Measurements from ENCODE around the gene TNFRSF14.

Gene TNFRSF14

DNA sequence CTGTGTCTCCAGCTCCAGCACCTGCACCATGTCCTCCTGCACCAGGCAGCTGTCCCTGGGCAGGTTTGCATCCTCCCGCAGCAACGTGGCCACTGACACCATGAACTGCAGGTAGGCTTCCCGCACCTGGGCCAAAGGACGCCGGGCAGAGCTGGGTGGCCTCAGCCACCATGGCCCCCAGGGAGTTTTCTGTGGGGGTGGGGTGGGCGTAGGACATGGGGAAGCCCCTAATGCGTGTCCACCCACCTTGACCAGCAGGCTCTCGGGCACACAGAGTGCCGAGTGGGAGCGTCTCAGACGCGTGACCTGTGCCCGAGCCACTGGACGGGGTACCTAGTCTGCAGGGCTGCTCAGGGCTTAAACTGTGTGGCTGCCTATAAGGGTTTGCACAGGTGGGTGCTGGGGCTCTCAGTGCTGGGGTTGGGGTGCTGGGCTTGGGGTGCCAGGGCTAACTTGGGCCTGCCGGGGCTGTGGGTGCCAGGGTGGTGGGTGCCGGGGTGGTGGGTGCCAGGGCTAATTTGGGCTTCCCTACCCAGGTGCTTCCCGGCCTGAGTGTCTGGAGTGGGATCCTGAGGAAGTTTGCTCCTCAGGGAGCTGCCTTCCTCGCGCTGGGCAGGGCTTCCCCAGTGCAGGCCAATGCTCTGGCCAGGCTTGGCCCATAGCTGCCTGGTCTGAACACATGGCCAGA is 48.1 kb downstream of the TNFRSF14 start:
- DNase-seq = no peak

DNA sequence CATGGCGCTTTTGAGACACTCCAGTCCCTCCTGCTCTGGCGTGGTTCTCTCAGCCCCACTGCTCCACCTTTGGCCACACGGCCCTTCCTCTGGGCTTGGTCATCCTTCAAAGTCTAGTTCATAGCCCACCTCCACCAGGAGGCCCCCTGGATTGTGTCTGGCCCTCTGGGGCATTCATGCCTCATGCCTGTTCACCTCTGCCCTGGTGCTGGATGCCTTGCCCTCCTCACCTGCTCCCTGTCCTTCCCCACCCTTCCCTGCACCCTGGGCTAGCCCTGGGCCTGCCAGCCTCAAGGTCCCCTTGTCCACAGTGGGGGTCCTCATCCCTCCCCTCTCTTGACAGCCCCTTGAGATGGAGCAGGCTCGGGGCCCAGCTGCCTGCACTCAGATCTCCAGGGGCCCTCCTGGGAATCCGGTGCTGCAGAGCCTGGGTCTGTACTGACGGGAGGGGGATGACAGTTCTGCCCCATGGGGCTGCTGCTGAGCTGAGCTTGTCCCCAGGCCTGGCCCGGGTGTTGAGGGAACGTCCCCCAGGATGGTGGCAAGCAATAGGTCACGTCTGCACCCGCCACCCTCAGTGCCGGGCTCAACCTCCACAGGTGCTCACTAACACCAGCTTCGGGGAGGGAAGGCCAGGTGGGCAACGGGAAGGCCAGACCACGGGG is 48.8 kb downstream of the TNFRSF14 start:
- no peak for DNase-seq

DNA sequence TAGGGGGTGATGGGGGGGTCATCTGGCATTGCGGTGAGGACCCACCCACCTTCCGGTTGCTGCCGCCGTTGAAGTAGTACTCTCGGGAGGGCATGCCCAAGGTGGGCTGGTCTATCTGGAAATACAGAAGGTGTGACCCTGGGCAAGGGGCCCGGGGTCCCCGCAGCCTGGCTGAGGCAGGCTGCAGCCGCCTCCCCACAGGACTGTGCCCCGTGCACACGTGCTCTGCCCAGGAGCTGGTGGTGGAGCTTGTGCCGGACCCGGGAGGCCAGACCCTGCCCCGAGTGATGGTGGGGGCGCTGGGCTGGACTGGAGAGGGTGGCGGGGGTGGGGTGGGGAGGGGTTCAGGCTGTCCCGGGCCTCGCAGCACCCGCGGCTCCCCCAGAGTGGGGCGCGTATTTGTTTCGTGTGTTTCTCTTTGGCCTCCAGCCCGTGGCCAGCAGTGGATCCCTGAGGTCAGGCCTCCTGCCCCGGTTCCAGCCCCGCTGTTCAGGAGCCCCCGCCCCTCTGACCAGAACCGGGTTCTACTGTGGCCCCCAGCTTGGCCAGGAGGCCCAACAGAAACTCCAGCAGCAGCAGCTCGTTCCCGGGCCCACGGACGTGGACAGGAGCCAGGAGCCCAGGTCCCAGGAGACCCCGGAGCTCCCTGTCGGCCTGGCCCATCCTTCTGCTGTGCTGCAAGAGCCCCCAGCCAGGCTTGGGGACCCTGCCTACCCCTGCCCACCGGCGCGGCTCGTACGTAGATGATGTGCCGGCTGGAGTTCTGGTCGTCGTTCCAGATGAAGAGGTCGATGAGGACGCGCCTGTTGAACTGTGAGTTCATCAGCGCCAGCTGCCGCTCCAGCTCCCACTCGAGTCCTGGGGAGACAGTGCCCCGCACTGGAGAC is 49.6 kb downstream of the TNFRSF14 start:
- DNase-seq = no peak

DNA sequence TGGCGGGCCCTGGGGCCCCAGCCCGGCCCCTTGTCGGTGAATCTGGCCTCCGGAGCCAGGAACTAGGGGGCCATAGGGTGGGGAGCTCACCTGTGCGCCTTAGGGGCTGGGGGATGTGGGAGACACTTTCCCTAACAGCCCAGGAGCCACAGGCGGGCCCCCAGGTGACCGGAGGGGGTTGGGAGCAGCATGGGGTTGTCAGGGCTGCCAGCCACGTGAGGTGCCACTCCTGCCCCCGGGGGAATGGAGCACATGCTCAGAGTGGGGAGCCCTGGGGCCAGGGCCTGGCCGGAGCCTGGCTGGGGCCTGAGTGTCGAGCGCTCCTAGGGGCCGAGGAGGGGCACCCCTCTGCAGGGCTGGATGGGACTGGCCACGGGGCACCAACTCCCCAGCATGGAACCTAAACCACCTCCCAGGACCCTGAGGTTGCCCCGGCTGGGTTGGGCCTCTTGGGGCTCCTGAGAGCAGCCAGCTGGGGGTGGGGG is 50.3 kb downstream of the TNFRSF14 start:
- no peak for DNase-seq

DNA sequence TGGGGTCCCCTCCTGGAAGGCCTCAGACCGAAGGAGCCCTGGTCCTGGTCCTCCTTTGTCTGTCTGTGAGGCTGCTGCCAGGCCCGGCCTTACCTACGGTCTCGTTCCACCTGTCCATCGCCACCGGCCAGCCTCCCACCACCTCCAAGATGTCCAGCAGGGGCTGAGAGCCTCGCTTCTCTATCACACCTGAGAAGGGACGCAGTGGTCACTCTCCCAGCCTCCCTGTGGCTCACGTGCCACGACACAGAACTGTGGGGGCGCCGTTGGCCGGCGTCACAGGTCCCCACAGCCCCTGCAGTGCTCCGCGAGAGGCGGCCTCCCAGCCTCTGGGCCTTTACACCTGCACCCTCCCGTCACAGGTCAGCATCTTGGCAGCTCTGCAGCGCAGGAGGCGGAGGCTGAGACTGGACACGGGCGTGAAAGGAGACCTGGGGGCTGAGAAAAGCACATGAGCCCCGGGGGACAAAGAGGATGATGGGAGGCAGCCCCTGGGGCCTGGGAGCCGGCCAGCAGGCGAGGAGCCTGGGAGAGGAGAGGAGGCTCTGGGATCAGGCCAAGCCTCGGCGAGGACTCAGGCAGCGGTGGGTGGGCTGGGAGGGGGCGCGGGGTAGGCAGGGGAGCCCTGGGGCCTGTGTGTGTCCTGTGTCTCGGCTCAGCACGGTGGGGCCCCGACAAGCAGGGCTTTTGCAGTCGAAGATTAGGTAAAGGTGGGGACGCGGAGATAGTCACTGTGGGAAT is 50.9 kb downstream of the TNFRSF14 start:
- no peak for DNase-seq

DNA sequence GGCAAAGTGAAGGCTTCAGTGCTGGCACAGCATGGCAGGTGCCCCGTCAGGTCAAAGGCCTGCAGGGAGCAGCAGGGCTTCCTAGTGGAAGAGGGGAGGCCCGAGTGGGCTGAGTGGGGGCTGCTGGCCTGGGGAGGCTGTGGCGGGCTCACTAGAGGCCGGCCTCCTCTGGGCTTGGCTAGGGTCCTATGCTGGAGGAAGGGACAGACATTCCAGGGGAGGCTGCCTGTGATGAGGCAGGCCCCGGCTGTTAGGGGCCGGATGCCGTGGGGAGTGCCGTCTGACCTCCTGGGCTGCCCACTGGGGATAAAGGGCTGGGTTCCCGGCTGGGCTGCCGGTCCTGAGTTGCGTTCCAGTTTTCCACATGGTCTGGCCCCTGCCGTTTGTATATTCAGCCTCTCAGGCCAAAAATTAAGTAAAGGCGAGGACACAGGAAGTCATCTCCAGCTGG is 51.5 kb downstream of the TNFRSF14 start:
- DNase-seq = peak; percentile 71

DNA sequence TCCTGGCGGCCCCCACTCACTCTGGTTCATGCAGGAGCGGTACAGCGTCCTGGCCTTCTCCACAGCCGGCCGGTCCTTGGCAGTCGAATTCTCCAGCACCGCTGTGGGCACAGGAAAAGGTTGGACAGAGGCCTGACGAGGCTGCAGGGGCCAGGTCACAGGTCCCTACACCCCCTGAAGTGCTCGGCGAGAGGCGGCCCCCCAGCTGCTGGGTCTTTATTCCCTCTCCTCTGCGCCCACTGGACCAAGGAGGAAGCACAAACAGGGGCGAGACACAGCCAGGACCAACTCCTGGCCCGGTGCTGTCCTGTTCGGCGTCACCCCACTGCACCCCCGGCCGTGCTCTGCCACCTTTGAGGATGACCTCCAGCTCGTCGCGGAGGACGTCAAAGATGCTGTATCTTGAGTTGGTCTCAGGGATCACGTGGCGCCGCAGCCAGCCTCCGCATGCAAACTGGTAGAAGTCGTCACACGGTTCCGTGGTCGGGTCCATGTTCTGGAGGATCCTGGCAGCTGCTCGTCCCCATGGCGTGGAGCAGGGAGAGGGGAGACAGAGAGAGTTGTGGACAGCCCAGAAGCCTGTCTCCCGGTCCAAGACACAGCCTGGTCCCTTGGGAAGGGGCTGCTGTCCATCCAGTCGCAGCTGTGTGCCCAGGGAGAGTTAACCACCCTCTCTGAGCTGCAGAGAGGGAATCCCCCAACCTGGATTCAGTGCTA is 53.3 kb downstream of the TNFRSF14 start:
- DNase-seq = no peak

DNA sequence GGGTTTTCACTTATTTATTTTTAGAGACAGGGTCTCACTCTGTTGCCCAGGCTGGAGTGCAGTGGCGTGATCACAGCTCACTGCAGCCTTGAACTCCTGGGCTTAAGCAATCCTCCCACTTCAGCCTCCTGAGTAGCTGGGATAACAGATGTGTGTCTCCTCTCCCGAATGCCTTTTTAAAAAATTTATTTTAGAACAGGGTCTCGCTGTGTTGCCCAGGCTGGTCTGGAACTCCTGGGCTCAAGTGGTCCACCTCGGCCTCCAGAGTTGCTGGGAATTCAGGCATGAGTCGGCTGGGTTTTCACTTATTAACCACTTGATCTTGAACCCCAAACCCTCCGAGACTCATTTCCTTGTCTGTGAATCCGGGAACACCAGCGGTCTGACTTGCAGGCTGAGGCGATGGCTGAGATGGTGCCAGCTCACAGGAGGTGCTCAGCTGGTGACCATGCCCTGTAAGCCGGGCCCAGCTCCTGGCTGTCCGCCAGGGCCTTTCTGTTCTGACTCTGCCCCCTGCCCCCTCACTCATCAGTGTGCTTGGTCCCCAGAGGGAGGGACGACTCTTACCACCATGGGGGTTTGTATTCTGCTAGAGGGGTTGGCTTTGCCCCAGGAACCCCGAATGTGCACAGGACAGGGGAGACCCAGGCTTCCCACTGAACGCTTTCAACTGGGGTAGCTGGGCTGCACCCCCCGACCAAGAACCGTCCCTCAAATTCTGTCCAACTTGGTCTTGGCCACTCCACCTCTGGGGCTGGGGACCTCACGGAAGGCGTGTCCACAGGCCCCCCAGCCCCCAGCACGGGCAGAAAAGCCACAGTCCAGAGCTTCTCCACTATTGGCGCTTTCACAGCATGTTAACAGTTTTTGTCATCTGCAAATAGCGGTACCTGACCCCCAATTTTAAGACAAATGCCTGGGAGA is 54.1 kb downstream of the TNFRSF14 start:
- DNase-seq = no peak

DNA sequence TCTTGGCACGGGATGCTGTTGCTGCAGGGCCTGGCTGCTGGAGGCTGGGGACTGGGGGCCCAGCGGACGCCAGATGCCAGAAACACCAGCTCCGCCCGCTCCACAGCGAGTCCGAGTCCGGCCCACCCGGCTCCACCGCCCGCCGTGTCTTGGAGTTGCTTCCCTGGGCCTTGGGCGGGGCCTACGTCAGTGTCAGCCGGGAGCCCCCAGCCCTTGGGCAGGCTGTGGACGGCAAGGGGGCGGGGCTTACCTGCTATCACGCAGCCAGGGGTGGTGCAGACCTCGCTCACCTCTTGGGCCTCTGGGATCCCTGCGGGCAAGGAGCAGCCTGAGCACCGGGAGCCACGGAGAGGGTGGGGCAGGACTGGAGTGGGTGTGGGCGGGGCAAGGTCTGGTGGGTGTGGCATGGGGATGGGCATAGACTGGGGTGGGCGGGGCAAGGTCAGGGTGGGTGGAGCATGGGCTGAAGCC is 54.9 kb downstream of the TNFRSF14 start:
- DNase-seq = peak; percentile 63

DNA sequence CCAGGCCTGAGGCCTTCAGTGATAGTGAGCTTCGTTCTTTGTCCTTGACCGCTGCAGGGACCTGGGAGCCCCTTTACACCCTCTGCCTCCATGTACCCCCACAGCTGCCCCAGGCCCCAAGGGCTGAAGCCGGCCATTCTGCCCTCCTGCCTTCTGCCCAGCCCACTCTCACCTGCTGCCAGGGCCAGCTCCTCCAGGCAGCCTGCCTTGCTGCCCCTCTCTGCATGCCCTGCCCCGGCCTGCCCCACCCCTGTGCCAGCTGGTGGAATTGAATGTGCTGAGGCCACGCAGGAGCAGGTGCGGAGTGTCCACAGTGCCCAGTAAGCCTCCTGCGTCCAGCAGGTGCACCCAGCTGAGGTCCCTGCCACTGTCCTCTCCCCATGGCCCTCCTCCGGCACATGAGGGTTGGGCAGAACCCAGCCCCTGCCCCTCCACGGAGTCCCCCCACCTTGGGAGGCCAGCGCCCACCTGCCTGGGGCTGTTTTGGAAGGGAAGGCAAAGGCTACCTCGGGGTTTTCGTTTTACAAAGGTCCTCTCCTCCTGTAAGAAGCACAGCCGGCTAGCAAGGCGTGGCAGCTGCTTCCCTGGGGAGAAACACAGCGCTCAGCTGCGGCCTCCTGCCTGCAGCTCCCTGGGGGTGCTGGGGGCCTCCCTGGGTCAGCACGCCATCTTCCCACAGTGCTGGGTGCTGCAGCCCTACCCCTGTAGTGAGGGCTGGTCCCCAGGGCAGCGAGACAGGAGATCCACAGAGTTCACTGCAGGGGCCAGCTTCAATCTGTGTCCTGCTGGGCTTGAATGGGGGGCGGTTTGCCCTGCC is 55.7 kb downstream of the TNFRSF14 start:
- no peak for DNase-seq

DNA sequence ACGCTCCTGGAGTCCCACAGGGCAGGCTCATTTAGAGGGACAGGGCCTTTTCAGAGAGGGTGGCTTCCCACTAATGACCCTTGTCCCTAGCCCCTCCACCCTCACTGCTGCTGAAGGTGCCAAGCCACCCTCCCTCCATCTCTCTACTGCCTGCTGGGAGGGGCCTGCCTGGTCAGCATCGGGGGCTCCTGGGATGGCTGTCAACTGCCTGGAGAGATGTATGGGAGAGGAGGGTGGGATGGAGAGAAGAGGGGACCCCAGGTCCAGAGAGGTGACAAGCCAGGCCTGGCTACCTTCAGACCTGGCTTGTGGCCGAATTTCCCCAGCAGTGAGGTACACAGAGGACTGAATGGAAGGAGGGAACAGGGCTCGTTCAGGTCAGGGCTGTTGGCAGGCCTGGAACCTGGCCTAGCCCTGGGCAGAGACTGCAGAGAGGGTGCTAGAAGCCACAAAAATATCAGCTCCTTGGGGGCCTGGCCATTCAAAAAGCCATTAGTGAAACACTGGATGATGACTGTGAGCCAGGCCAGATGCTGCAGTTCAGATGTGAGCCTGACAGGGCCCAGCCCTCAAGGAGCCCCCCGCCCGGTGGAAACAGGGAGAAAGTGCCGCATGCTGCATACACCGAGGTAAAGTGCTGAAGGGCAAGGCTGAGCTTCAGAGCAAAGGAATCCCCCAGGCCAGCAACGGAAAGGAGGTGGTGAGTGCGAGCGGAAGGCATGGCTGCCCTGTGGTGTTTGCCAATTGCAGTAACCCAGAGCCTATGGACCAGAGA is 56.6 kb downstream of the TNFRSF14 start:
- DNase-seq = no peak
